HS-5 (cell line): ENCODE results near the gene NFAM1.

Source experiments
- DNase-seq: peaks from one replicate; pipeline ENCODE4 v3.0.0-alpha.2; 2012; ENCODE audit warnings: low read depth

NFAM1 gene

GRCh38 chr22:42439821-42440674, 7.8 kb upstream of the NFAM1 start:
- DNase-seq, result no peak

- no peak for DNase-seq
Observed at GRCh38 chr22:42439021-42439567, 6.9 kb upstream of the NFAM1 start.

GRCh38 chr22:42438293-42438650, 6.1 kb upstream of the NFAM1 start:
- DNase-seq, result no peak

- DNase-seq, result no peak
Observed at GRCh38 chr22:42437488-42438292, 5.5 kb upstream of the NFAM1 start.

GRCh38 chr22:42436404-42436803, 4.2 kb upstream of the NFAM1 start:
- DNase-seq, result no peak

GRCh38 chr22:42434748-42435425, 2.7 kb upstream of the NFAM1 start:
- no peak for DNase-seq

- DNase-seq, result no peak
Observed at GRCh38 chr22:42433754-42434682, 1.8 kb upstream of the NFAM1 start.

- no peak for DNase-seq
Observed at GRCh38 chr22:42432818-42433217, 615 bp upstream of the NFAM1 start.

- DNase-seq, result no peak
Observed at GRCh38 chr22:42431401-42432019, 693 bp downstream of the NFAM1 start.

GRCh38 chr22:42430528-42431125, 1.6 kb downstream of the NFAM1 start:
- DNase-seq, result no peak

- no peak for DNase-seq
Observed at GRCh38 chr22:42428760-42429159, 3.4 kb downstream of the NFAM1 start.

- DNase-seq, result no peak
Observed at GRCh38 chr22:42428025-42428424, 4.2 kb downstream of the NFAM1 start.

GRCh38 chr22:42427167-42427566, 5.0 kb downstream of the NFAM1 start:
- no peak for DNase-seq

- DNase-seq, result no peak
Observed at GRCh38 chr22:42425989-42426355, 6.2 kb downstream of the NFAM1 start.

GRCh38 chr22:42425337-42425988, 6.7 kb downstream of the NFAM1 start:
- no peak for DNase-seq

- DNase-seq, result no peak
Observed at GRCh38 chr22:42419243-42419881, 12.8 kb downstream of the NFAM1 start.

- no peak for DNase-seq
Observed at GRCh38 chr22:42418811-42419242, 13.4 kb downstream of the NFAM1 start.

- no peak for DNase-seq
Observed at GRCh38 chr22:42417645-42418305, 14.4 kb downstream of the NFAM1 start.

- no peak for DNase-seq
Observed at GRCh38 chr22:42416671-42417230, 15.5 kb downstream of the NFAM1 start.
